HCT116 (cell line): ENCODE data around the gene CACNA2D2. TPM values are rescaled to one million over a fixed set of nuclear protein-coding genes. Genes with fewer than 3 reads are reported as not detected.

Experiments
- ATAC-seq: fragments of 200-7000 bp; cut with Tn5 transposase; 2 replicates; pipeline ENCODE4 v1.9.1; 2020; ENCODE audit warnings: mild to moderate bottlenecking, moderate library complexity
- BruUV-seq: library from RNA; stranded (reverse); fragments of 400-500 nt; replicated peaks from 2 replicates; lab custom pipeline; 2021; lab: Mats Ljungman, UMichigan
- CTCF ChIA-PET: fragments of 300-600 bp; sonication (Branson Sonifier 250); formaldehyde crosslinking; loops from one replicate; lab custom pipeline; 2021; ENCODE audit warnings: antibody characterized with exemption; lab: Charles Lee
- POLR2A ChIA-PET: fragments of 300-600, 350-600 bp; sonication (Branson Sonifier 250); formaldehyde crosslinking; loops from one replicate; lab custom pipeline; 2021; ENCODE audit warnings: antibody characterized with exemption; lab: Charles Lee
- RAD21 ChIA-PET, 2 experiments: fragments of 300-600 bp; sonication (Branson Sonifier 250); formaldehyde crosslinking; loops; one replicate each; lab custom pipeline; 2023; ENCODE audit warnings: low total read pairs in 2 of 2; ENCODE audit not compliant: uncharacterized antibody in 2 of 2, unreplicated experiment in 2 of 2, low non-redundant PET in 1 of 2; lab: Charles Lee
- DNase-seq: peaks from one replicate; pipeline ENCODE4 v3.0.0-alpha.2; 2010; ENCODE audit warnings: low read depth, low spot score
- H2AFZ ChIP-seq: fragments of 200-600 bp; shearing (Covaris generic), sonication (generic); 2 replicates; pipeline ENCODE4 v1.6.1; 2017; ENCODE audit warnings: low read depth, mixed run types, mixed read lengths, antibody characterized with exemption, low read length; ENCODE audit not compliant: poor library complexity, severe bottlenecking
- H3K27ac ChIP-seq: 2 replicates; pipeline ENCODE4 v1.5.1; 2012; ENCODE audit warnings: low read depth, low read length
- H3K27me3 ChIP-seq: fragments of 200-600 bp; sonication (generic); 2 replicates; pipeline ENCODE4 v1.6.1; 2016; ENCODE audit warnings: mixed run types, low read length, mixed read lengths; ENCODE audit not compliant: insufficient read depth
- H3K36me3 ChIP-seq, 2 experiments: fragments of 200-500 bp in 1 of 2; fragments of 200-600 bp in 1 of 2; sonication (Bioruptor generic) in 1 of 2; sonication (generic) in 1 of 2; 2 replicates each; pipeline versions ENCODE4 v1.5.1 to v1.6.1; 2014 to 2016; ENCODE audit warnings: low read length in 2 of 2, inconsistent platforms in 1 of 2, mixed read lengths in 1 of 2, mixed run types in 1 of 2; ENCODE audit not compliant: insufficient read depth in 2 of 2, control insufficient read depth in 1 of 2
- H3K4me1 ChIP-seq, 2 experiments: fragments of 200-600 bp in 1 of 2; sonication (generic) in 1 of 2; 2 replicates each; pipeline versions ENCODE4 v1.5.1 to v1.6.1; 2012 to 2017; ENCODE audit warnings: low read length in 2 of 2, inconsistent platforms in 1 of 2, mild to moderate bottlenecking in 1 of 2, mixed read lengths in 1 of 2, mixed run types in 1 of 2, moderate library complexity in 1 of 2; ENCODE audit not compliant: insufficient read depth in 2 of 2, control insufficient read depth in 1 of 2
- H3K4me2 ChIP-seq: fragments of 200-600 bp; sonication (generic); 2 replicates; pipeline ENCODE4 v1.6.1; 2017; ENCODE audit warnings: mixed run types, low read length, mixed read lengths
- H3K4me3 ChIP-seq, 2 experiments: fragments of 200-600 bp in 1 of 2; sonication (generic) in 1 of 2; replicated peaks in 1 of 2; 2 replicates each; pipeline ENCODE4 v1.5.1; 2011 to 2016; ENCODE audit warnings: low read length in 2 of 2, control low read depth in 1 of 2, low read depth in 1 of 2, mild to moderate bottlenecking in 1 of 2, mixed read lengths in 1 of 2, mixed run types in 1 of 2
- H3K79me2 ChIP-seq: fragments of 200-600 bp; sonication (generic); 2 replicates; pipeline ENCODE4 v1.6.1; 2017; ENCODE audit warnings: mild to moderate bottlenecking, mixed run types, low read length, moderate library complexity, mixed read lengths; ENCODE audit not compliant: insufficient read depth
- H3K9ac ChIP-seq: fragments of 200-600 bp; sonication (generic); 2 replicates; pipeline ENCODE4 v1.6.1; 2016; ENCODE audit warnings: low read length, mixed read lengths
- H3K9me2 ChIP-seq: fragments of 200-600 bp; sonication (generic), shearing (Covaris generic); 2 replicates; pipeline ENCODE4 v1.6.1; 2017; ENCODE audit warnings: mixed run types, mild to moderate bottlenecking, moderate library complexity; ENCODE audit not compliant: insufficient read depth
- H3K9me3 ChIP-seq, 2 experiments: fragments of 200-500 bp in 1 of 2; fragments of 200-600 bp in 1 of 2; sonication (Bioruptor generic) in 1 of 2; sonication (generic) in 1 of 2; 2 replicates each; pipeline ENCODE4 v1.6.1; 2014 to 2017; ENCODE audit warnings: low read length in 2 of 2, mixed read lengths in 2 of 2, inconsistent platforms in 1 of 2, low read depth in 1 of 2, mild to moderate bottlenecking in 1 of 2, mixed run types in 1 of 2, moderate library complexity in 1 of 2; ENCODE audit not compliant: control insufficient read depth in 1 of 2, insufficient read depth in 1 of 2
- H4K20me1 ChIP-seq: fragments of 200-600 bp; sonication (generic), shearing (Covaris generic); 2 replicates; pipeline ENCODE4 v1.6.1; 2017; ENCODE audit warnings: mixed run types, mild to moderate bottlenecking, moderate library complexity; ENCODE audit not compliant: insufficient read depth
- CTCF ChIP-seq, 3 experiments: fragments of 200-600 bp in 1 of 3; sonication (generic) in 1 of 3; IDR thresholded peaks in 2 of 3; conservative IDR thresholded peaks in 1 of 3; 2 replicates each; pipeline ENCODE4 v1.5.1; 2012 to 2017; ENCODE audit warnings: low read depth in 2 of 3, low read length in 2 of 3, antibody characterized with exemption in 1 of 3, borderline replicate concordance in 1 of 3, control low read depth in 1 of 3, mild to moderate bottlenecking in 1 of 3, mixed read lengths in 1 of 3, mixed run types in 1 of 3, moderate library complexity in 1 of 3; ENCODE audit not compliant: insufficient read depth in 1 of 3
- EGR1 ChIP-seq: IDR thresholded peaks from 2 replicates; pipeline ENCODE4 v1.6.1; 2012; ENCODE audit warnings: low read depth
- EZH2 ChIP-seq: fragments of 200-600 bp; sonication (generic); IDR thresholded peaks from 2 replicates; pipeline ENCODE4 v1.6.1; 2017; ENCODE audit warnings: antibody characterized with exemption, mixed run types
- JUND ChIP-seq: IDR thresholded peaks from 2 replicates; pipeline ENCODE4 v1.6.1; 2012
- POLR2A ChIP-seq: IDR thresholded peaks from 2 replicates; pipeline ENCODE4 v1.7.0; 2011; ENCODE audit warnings: borderline replicate concordance; ENCODE audit not compliant: insufficient read depth, insufficient read length; ENCODE audit errors: extremely low read depth
- REST ChIP-seq: IDR thresholded peaks from 2 replicates; pipeline ENCODE4 v1.6.1; 2012; ENCODE audit warnings: low read depth
- SP1 ChIP-seq: IDR thresholded peaks from 2 replicates; pipeline ENCODE4 v1.6.1; 2012; ENCODE audit warnings: low read depth
- SRF ChIP-seq: IDR thresholded peaks from 2 replicates; pipeline ENCODE4 v1.6.1; 2012; ENCODE audit warnings: low read depth
- TCF7L2 ChIP-seq: IDR thresholded peaks from 2 replicates; pipeline ENCODE4 v1.7.0; 2011; ENCODE audit warnings: borderline replicate concordance, inconsistent platforms; ENCODE audit not compliant: insufficient read depth, insufficient read length; ENCODE audit errors: extremely low read depth
- intact Hi-C: fragments of 100-400 bp; cut with micrococcal nuclease; formaldehyde crosslinking; loops from 2 replicates; pipeline ENCODE4 v1.10.0; 2022
- total RNA-seq: library from RNA; stranded (reverse); gene quantifications from one replicate; pipeline ENCODE4 v1.2.1, GENCODE V29; 2021; ENCODE audit not compliant: unreplicated experiment

The CACNA2D2 gene
- total RNA-seq, 1 experiment from 2014 or later, result 10.2 TPM

DNA sequence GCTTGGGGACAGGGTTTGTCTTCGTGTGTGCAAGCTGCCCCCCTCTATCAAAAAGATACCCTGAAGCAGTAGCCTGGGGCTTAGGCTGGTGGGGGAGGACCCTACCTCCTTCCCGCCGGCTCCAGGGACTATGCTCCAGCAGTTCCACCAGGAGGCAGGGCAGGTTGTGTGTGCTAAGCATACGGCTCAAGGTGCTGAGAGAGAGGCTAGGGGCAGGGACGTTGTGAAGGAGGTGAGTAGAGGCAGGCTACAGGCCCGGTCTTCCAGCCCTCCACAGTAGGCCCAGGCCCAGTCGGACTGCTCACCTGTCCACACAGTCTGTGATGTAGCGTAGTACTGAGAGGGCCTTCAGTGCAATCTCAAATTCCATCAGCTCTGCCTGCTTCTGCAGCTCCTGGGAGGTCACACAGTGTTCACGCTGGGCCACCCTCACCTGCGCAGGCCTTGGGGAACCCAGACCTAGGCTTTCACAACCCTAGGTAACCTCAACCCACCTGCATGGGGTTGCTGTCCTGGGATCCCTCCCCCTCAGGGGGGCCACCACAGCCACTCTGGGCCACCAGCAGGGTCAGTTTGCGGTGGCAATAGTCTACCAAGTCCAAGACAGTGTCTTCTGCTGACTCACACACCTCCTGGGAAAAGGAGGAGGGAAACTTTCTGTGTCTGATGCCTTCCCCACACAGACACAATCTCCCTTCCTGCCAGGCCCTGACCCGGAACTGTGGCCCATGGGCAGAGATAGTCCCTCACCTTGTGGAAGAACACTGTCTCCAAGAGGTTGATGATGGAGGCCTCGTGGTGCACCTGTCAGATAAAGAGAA, 160.4 kb downstream of the CACNA2D2 start:
- intact Hi-C loops, result no loop called here
- peaks cover 0 to 3% of the 10 kb centered on the region in 2 experiments; a peak in 1 of 4 replicates for H3K36me3 ChIP-seq
- peaks cover 21% of the 10 kb centered on the region for H3K79me2 ChIP-seq
- H3K4me1 ChIP-seq, result peaks cover 24 to 60% of the 10 kb centered on the region in 2 experiments
- H3K4me2 ChIP-seq, result no peak overlapping the region
- DNase-seq, result no peak
- no peak overlapping the region for H3K27ac ChIP-seq
- no peaks in the 10 kb centered on the region for H3K9me2 ChIP-seq
- no peak overlapping the region for H3K4me3 ChIP-seq
- H2AFZ ChIP-seq, result no peak overlapping the region
- no peaks in the 10 kb centered on the region for H3K9me3 ChIP-seq
- ChIA-PET CTCF (no interaction called here), POLR2A (no interaction called here), RAD21 (no interaction called here)
- no peak overlapping the region for H3K9ac ChIP-seq
- BruUV-seq, result no TSS peak
- no peaks in the 10 kb centered on the region for H4K20me1 ChIP-seq
- TF ChIP-seq CTCF (IDR thresholded peaks at IDR 0.05 in 2 of 3, conservative IDR thresholded peaks at IDR 0.05 in 1 of 3; ENCODE audit: borderline replicate concordance in 1 of 3, insufficient read depth in 1 of 3, low read depth in 2 of 3, low read length in 2 of 3) (peak in 2 of 3 experiments; percentile 24 to 32; a peak in 2 of 6 replicates), TCF7L2 (no peak), EZH2 (no peak)
- no peaks in the 10 kb centered on the region for H3K27me3 ChIP-seq
- no peak for ATAC-seq

DNA sequence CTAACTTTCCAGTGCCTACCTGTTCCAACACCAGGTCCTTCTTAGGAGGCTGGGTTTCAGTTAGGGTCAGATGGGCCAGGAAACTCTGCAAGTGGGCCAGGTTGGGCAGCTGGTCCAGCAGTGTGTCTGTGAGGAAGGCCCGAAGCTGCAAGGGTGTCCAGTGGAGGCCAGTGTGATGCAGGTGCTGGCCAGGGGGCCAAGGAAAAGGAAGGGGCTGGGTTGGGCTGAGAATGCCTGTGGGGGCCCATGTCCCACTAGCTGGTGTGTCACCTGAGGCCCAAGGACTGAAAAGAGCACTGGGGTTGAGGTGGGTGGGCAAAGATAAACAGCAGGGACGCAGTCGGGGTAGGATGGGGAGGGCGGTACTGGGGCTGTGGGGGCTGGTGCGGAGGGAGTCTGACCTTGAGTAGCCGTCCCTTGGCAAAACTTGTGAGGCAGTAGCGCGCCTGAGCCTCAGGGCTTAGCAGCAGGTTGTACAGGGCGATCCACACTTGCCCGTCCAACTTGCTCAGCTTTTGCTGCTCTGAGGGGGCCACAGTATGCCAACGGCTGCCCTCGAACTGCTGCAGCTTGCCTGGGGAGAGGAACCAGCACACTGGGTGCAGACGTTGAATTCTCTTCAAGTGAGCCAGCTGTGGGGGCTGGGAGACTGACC, 161.3 kb downstream of the CACNA2D2 start:
- no peak for DNase-seq
- ChIA-PET CTCF (no interaction called here), RAD21 (no interaction called here), POLR2A (no interaction called here)
- intact Hi-C loops, result no loop called here
- ATAC-seq, result no peak
- TF ChIP-seq CTCF (IDR thresholded peaks at IDR 0.05 in 2 of 3, conservative IDR thresholded peaks at IDR 0.05 in 1 of 3; ENCODE audit: borderline replicate concordance in 1 of 3, insufficient read depth in 1 of 3, low read depth in 2 of 3, low read length in 2 of 3) (no peak), JUND (no peak), SRF (no peak), SP1 (no peak), EZH2 (no peak), EGR1 (no peak), POLR2A (no peak), REST (no peak)
- Histone ChIP-seq H3K36me3 (no peaks in the 10 kb centered on the region), H3K4me3 (no peak overlapping the region), H3K4me1 (peaks cover 28 to 62% of the 10 kb centered on the region in 2 experiments), H3K9me3 (no peaks in the 10 kb centered on the region), H3K9ac (0 out of 2 replicates have a peak overlapping the region, but pooled peaks have one; percentile 98), H3K9me2 (no peaks in the 10 kb centered on the region), H3K79me2 (peaks cover 22% of the 10 kb centered on the region), H3K27me3 (no peaks in the 10 kb centered on the region), H2AFZ (no peak overlapping the region), H3K4me2 (peak overlapping the region; percentile 95), H3K27ac (no peak overlapping the region), H4K20me1 (no peaks in the 10 kb centered on the region)
- BruUV-seq, result no TSS peak
